Fibroblast of lung (primary cell): Measurements from ENCODE around the gene RPL19. TPM values are rescaled to one million over a fixed set of nuclear protein-coding genes. Genes with fewer than 3 reads are reported as not detected.
A peak's percentile ranks its signal among the peaks of the same experiment; 100 is the strongest.

Source experiments
- DNase-seq, 2 donors: peaks; one replicate each; pipeline versions ENCODE4 v3.0.0 to v3.0.0-alpha.2; 2010; ENCODE audit warnings: low read depth in 2 of 2
- H2AFZ ChIP-seq: 2 replicates; pipeline ENCODE4 v1.5.1; 2012; ENCODE audit warnings: low read length, control low read depth, inconsistent platforms
- H3K27ac ChIP-seq: 2 replicates; pipeline ENCODE4 v1.5.1; 2011; ENCODE audit warnings: low read length, control low read depth; ENCODE audit not compliant: insufficient read depth
- H3K27me3 ChIP-seq: 2 replicates; pipeline ENCODE4 v1.5.1; 2011; ENCODE audit warnings: mild to moderate bottlenecking, low read length; ENCODE audit not compliant: control insufficient read depth, insufficient read depth
- H3K36me3 ChIP-seq: 2 replicates; pipeline ENCODE4 v1.5.1; 2011; ENCODE audit warnings: low read length; ENCODE audit not compliant: control insufficient read depth, insufficient read depth
- H3K4me1 ChIP-seq: 2 replicates; pipeline ENCODE4 v1.5.1; 2011; ENCODE audit warnings: low read length; ENCODE audit not compliant: control insufficient read depth, insufficient read depth; ENCODE audit errors: extremely low read depth
- H3K4me2 ChIP-seq: 2 replicates; pipeline ENCODE4 v1.5.1; 2011; ENCODE audit warnings: low read length, control low read depth; ENCODE audit not compliant: insufficient read depth; ENCODE audit errors: extremely low read depth
- H3K4me3 ChIP-seq, 4 experiments: fragments of 200-600 bp in 1 of 4; sonication (generic) in 1 of 4; replicated peaks in 1 of 4; 2 replicates each; pipeline ENCODE4 v1.5.1; 2011 to 2016; ENCODE audit warnings: low read length in 4 of 4, low read depth in 3 of 4, mild to moderate bottlenecking in 3 of 4, control low read depth in 2 of 4, inconsistent platforms in 1 of 4, mixed read lengths in 1 of 4; ENCODE audit not compliant: insufficient read depth in 1 of 4; ENCODE audit errors: control extremely low read depth in 1 of 4
- H3K79me2 ChIP-seq: 2 replicates; pipeline ENCODE4 v1.5.1; 2012; ENCODE audit warnings: mild to moderate bottlenecking, low read length, inconsistent platforms; ENCODE audit not compliant: control insufficient read depth, insufficient read depth
- H3K9ac ChIP-seq: 2 replicates; pipeline ENCODE4 v1.5.1; 2011; ENCODE audit warnings: mild to moderate bottlenecking, low read length, control low read depth; ENCODE audit not compliant: insufficient read depth
- H3K9me3 ChIP-seq: 2 replicates; pipeline ENCODE4 v1.5.1; 2012; ENCODE audit warnings: low read depth, low read length; ENCODE audit not compliant: control insufficient read depth, insufficient read depth
- H4K20me1 ChIP-seq: 2 replicates; pipeline ENCODE4 v1.5.1; 2011; ENCODE audit warnings: low read length; ENCODE audit not compliant: control insufficient read depth, insufficient read depth; ENCODE audit errors: extremely low read depth
- EZH2 ChIP-seq: IDR thresholded peaks from 2 replicates; pipeline ENCODE4 v1.5.1; 2012; ENCODE audit warnings: low read length, control low read depth, mild to moderate bottlenecking; ENCODE audit errors: missing control alignments
- polyA plus RNA-seq, 2 donors: library from polyadenylated mRNA; depleted of rRNA in 1 of 2; stranded (reverse) in 1 of 2; unstranded in 1 of 2; fragments of >200 nt; gene quantifications; 2 replicates each; pipeline ENCODE4 v1.2.1, GENCODE V29; 2011 to 2012; ENCODE audit warnings: missing spikeins in 1 of 2
- total RNA-seq: library from RNA; depleted of rRNA; stranded (reverse); fragments of >200 nt; gene quantifications from 2 replicates; pipeline ENCODE4 v1.2.1, GENCODE V29; 2014
- TF ChIP-seq, protein P1 (sequence below), 2 donors: IDR thresholded peaks in 1 of 2; conservative IDR thresholded peaks in 1 of 2; 1 replicate in 1 of 2; 2 replicates in 1 of 2; pipeline ENCODE4 v1.5.1; 2011 to 2012; ENCODE audit warnings: low read length in 2 of 2, control low read depth in 1 of 2, inconsistent platforms in 1 of 2, low read depth in 1 of 2, mild to moderate bottlenecking in 1 of 2

The RPL19 gene
- total and polyA plus RNA-seq, 2 donors (not counting 1 experiment from before 2014, with no cell fraction given) = 1,378 to 1,814 TPM

DNA sequence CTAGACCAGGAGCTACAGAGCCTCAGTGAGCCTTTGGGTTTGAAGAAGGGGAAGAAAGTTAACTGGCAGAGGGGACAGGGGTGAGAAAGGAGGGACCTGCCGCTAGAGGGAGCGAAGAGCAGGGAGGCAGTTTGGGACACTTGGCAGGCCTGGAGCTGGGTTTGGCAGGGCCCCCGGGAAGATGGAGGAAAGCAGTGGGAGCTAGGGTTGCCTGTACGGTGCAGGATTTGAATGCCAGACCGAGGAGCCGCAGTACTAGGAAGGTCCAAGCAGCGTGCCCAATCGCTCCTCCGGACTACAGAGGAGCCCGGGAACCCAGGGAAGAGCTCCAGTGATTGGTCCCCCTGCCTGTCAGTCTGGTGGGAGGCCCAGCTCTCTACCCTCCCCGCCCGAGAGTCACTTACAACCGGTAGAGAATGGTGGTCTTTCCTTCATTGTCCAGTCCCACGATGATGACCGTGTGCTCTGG is 35.4 kb upstream of the RPL19 start:
- TF ChIP-seq, protein P1, sequence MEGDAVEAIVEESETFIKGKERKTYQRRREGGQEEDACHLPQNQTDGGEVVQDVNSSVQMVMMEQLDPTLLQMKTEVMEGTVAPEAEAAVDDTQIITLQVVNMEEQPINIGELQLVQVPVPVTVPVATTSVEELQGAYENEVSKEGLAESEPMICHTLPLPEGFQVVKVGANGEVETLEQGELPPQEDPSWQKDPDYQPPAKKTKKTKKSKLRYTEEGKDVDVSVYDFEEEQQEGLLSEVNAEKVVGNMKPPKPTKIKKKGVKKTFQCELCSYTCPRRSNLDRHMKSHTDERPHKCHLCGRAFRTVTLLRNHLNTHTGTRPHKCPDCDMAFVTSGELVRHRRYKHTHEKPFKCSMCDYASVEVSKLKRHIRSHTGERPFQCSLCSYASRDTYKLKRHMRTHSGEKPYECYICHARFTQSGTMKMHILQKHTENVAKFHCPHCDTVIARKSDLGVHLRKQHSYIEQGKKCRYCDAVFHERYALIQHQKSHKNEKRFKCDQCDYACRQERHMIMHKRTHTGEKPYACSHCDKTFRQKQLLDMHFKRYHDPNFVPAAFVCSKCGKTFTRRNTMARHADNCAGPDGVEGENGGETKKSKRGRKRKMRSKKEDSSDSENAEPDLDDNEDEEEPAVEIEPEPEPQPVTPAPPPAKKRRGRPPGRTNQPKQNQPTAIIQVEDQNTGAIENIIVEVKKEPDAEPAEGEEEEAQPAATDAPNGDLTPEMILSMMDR (conservative IDR thresholded peaks at IDR 0.05 in 1 of 2, IDR thresholded peaks at IDR 0.05 in 1 of 2; ENCODE audit: low read depth in 1 of 2, low read length in 2 of 2) = peak; percentile 87 to 92
- no peak for TF ChIP-seq EZH2
- no peak overlapping the region for H3K9ac ChIP-seq
- peaks cover 14% of the 10 kb centered on the region for H3K27me3 ChIP-seq
- peak overlapping the region; percentile 84 for H3K4me2 ChIP-seq
- H3K4me1 ChIP-seq = no peaks in the 10 kb centered on the region
- H3K36me3 ChIP-seq = no peaks in the 10 kb centered on the region
- H4K20me1 ChIP-seq = no peaks in the 10 kb centered on the region
- peak overlapping the region; percentile 58 for H2AFZ ChIP-seq
- peak; percentile 94 for DNase-seq
- H3K27ac ChIP-seq = no peak overlapping the region
- H3K79me2 ChIP-seq = no peaks in the 10 kb centered on the region
- peak overlapping the region; percentile 18 to 62 (median 43) for H3K4me3 ChIP-seq
- no peaks in the 10 kb centered on the region for H3K9me3 ChIP-seq

DNA sequence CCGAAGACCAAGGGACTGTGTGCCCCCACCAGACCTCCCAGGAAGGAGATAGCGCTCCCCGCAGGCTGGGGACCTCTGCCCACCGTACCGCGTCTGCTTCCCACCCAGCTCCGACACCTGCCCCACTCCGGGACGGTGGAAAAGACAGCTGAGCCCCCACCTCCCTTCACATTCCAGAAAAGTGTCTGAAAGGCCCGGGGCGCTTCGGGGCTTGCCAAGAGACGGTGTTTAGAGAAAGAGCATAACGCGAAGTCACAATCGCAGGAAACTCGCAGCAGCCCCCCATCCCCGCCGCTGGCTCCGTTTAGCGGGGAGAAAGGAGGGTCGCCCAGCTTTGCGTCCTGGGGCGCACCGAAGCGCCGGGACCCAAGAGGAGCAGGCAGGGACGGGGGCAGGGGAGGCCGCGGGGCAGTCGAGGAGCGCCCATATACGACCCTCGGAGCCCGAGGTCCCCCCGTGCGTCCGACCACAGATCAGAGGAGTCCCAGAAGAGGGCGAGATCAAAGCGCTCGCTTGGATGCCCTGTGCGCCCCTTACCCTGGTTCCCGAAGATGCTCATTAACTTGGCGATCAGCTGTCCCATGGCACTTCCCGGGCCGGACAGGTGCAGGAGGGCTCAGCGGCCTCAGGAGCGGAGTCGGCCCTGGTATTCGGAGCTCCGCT is 34.8 kb upstream of the RPL19 start:
- peak; percentile 54 for TF ChIP-seq EZH2
- TF ChIP-seq, protein P1 (conservative IDR thresholded peaks at IDR 0.05 in 1 of 2, IDR thresholded peaks at IDR 0.05 in 1 of 2; ENCODE audit: low read depth in 1 of 2, low read length in 2 of 2) = no peak
- H3K4me3 ChIP-seq = peak overlapping the region; percentile 18 to 62 (median 43)
- peak overlapping the region; percentile 84 for H3K4me2 ChIP-seq
- no peaks in the 10 kb centered on the region for H3K4me1 ChIP-seq
- no peaks in the 10 kb centered on the region for H3K79me2 ChIP-seq
- H3K27ac ChIP-seq = no peak overlapping the region
- no peak overlapping the region for H3K9ac ChIP-seq
- no peaks in the 10 kb centered on the region for H4K20me1 ChIP-seq
- no peaks in the 10 kb centered on the region for H3K9me3 ChIP-seq
- DNase-seq = no peak
- H3K27me3 ChIP-seq = peaks cover 14% of the 10 kb centered on the region
- H3K36me3 ChIP-seq = no peaks in the 10 kb centered on the region
- peak overlapping the region; percentile 58 for H2AFZ ChIP-seq

DNA sequence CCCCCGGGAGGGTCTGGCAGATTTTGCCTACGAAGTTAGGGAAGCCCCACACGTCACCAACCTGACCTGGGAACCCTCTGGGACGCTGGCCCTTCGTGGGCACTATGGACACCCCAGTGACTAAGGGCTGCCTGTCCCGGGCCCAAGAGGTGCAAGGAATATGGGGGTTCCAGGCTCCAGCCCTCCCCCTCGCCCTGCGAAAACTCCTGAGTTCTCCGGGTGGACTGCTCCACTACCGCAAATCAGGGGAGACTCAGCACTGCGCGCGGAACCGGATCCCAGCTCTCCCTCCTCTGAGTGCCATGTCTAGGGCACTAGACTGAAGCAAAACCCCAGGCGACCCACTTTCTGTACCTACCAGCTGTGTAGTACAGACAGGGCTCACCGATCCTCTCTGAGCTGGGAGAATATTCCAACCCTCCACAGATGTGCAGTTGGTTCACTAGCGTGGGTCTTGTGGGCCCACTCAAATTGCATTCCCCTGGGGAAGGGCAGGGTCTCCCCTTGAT is 34.2 kb upstream of the RPL19 start, which contains the start of gene ARL5C:
TSS of gene ARL5C (minus strand) at position 321 of the 509 bp plus-strand sequence. CDS start 401 bp downstream, outside the sequence.
- Histone ChIP-seq H3K4me3 (peak within 1 kb of the TSS; percentile 18 to 62 (median 43)), H4K20me1 (no peaks in the 10 kb centered on the region), H3K27me3 (peaks cover 9% of the 10 kb centered on the region), H3K9me3 (no peaks in the 10 kb centered on the region), H3K79me2 (no peaks in the 10 kb centered on the region), H3K27ac (no peak within 1 kb of the TSS), H3K4me1 (no peaks in the 10 kb centered on the region), H3K9ac (no peak within 1 kb of the TSS), H2AFZ (peak within 1 kb of the TSS; percentile 58), H3K4me2 (peak within 1 kb of the TSS; percentile 84), H3K36me3 (no peaks in the 10 kb centered on the region)
- TF ChIP-seq EZH2 = no peak
- TF ChIP-seq, protein P1 (conservative IDR thresholded peaks at IDR 0.05 in 1 of 2, IDR thresholded peaks at IDR 0.05 in 1 of 2; ENCODE audit: low read depth in 1 of 2, low read length in 2 of 2) = no peak
- no peak for DNase-seq
